IPS DF 6.9 (cell line): ENCODE measurements around the gene NUBP2.

Source experiments
- DNase-seq: peaks from one replicate; pipeline ENCODE4 v3.0.0-alpha.2; 2013; ENCODE audit warnings: low read depth, low spot score
- H3K27ac ChIP-seq: one replicate; pipeline ENCODE4 v1.5.1; 2013; ENCODE audit warnings: low read length, control low read depth
- H3K27me3 ChIP-seq: 2 replicates; pipeline ENCODE4 v1.6.1; 2013; ENCODE audit warnings: mild to moderate bottlenecking, low read length; ENCODE audit not compliant: control insufficient read depth, insufficient read depth
- H3K36me3 ChIP-seq: 2 replicates; pipeline ENCODE4 v1.6.1; 2013; ENCODE audit warnings: low read length; ENCODE audit not compliant: control insufficient read depth, insufficient read depth
- H3K4me1 ChIP-seq: 2 replicates; pipeline ENCODE4 v1.6.1; 2013; ENCODE audit warnings: low read length; ENCODE audit not compliant: control insufficient read depth, insufficient read depth
- H3K4me3 ChIP-seq: 2 replicates; pipeline ENCODE4 v1.5.1; 2013; ENCODE audit warnings: mild to moderate bottlenecking, low read length
- H3K9me3 ChIP-seq: 2 replicates; pipeline ENCODE4 v1.6.1; 2013; ENCODE audit warnings: low read length, inconsistent platforms; ENCODE audit not compliant: control insufficient read depth, insufficient read depth
- WGBS: extraction: QIAGEN DNeasy Blood & Tissue Kit; methylation state at CpG from one replicate; pipeline ENCODE4 v1.1.7; 2013; ENCODE audit warnings: mixed read lengths, missing lambda C conversion rate; ENCODE audit not compliant: insufficient read length, insufficient coverage; 5-methylcytosine and 5-hydroxymethylcytosine counted together

The NUBP2 gene

GRCh38 chr16:1782408-1783264 lies at the start of gene NUBP2, which contains the start of gene SPSB3:
Gene NUBP2, plus strand, starts transcription at chr16:1782960. Its CDS starts 61 bp downstream, at chr16:1783021.
Gene SPSB3, minus strand, starts transcription at chr16:1782571. Its CDS starts 1,088 bp downstream, at chr16:1781483.
- H3K4me3 ChIP-seq, result peak within 1 kb of the TSS; percentile 92

GRCh38 chr16:1734123-1734522 lies 48.6 kb upstream of the NUBP2 start:
- Histone ChIP-seq H3K4me1 (no peaks in the 10 kb centered on the region), H3K27ac (no peak overlapping the region), H3K36me3 (peaks cover 13% of the 10 kb centered on the region; the same call in 1 of the 2 replicates), H3K4me3 (no peak overlapping the region), H3K9me3 (no peaks in the 10 kb centered on the region), H3K27me3 (no peaks in the 10 kb centered on the region)
- no CpG with 5 or more reads among the region's 22 CpGs for WGBS
- DNase-seq, result no peak

More at GRCh38 chr16:1782408-1783264, at the start of gene NUBP2, which contains the start of gene SPSB3:
- Histone ChIP-seq H3K4me1 (no peaks in the 10 kb centered on the region), H3K9me3 (no peaks in the 10 kb centered on the region), H3K27ac (no peak within 1 kb of the TSS), H3K36me3 (peaks cover 22% of the 10 kb centered on the region), H3K27me3 (no peaks in the 10 kb centered on the region)
- WGBS, result no CpG with 5 or more reads among the region's 102 CpGs
- DNase-seq, result peak; percentile 100

GRCh38 chr16:1734816-1735215 lies 47.9 kb upstream of the NUBP2 start:
- Histone ChIP-seq H3K4me3 (no peak overlapping the region), H3K27me3 (no peaks in the 10 kb centered on the region), H3K36me3 (peaks cover 9% of the 10 kb centered on the region; the same call in 1 of the 2 replicates), H3K9me3 (no peaks in the 10 kb centered on the region), H3K27ac (no peak overlapping the region), H3K4me1 (no peaks in the 10 kb centered on the region)
- no CpG with 5 or more reads among the region's 22 CpGs for WGBS
- no peak for DNase-seq

GRCh38 chr16:1740234-1740633 lies 42.5 kb upstream of the NUBP2 start:
- Histone ChIP-seq H3K36me3 (peaks cover 3% of the 10 kb centered on the region; the same call in 1 of the 2 replicates), H3K4me1 (no peaks in the 10 kb centered on the region), H3K27ac (no peak overlapping the region), H3K9me3 (no peaks in the 10 kb centered on the region), H3K27me3 (no peaks in the 10 kb centered on the region), H3K4me3 (no peak overlapping the region)
- no peak for DNase-seq
- WGBS, result no CpG with 5 or more reads among the region's 33 CpGs

- WGBS, result no CpG with 5 or more reads among the region's 30 CpGs
Measured at GRCh38 chr16:1740781-1741490, 41.8 kb upstream of the NUBP2 start.

GRCh38 chr16:1741553-1742165 lies 41.1 kb upstream of the NUBP2 start:
- H3K4me1 ChIP-seq, result no peaks in the 10 kb centered on the region
- no peak overlapping the region for H3K4me3 ChIP-seq
- no CpG with 5 or more reads among the region's 19 CpGs for WGBS
- no peak overlapping the region for H3K27ac ChIP-seq
- no peaks in the 10 kb centered on the region for H3K27me3 ChIP-seq
- H3K9me3 ChIP-seq, result no peaks in the 10 kb centered on the region
- peaks cover 4% of the 10 kb centered on the region; the same call in 1 of the 2 replicates for H3K36me3 ChIP-seq
- no peak for DNase-seq

More at GRCh38 chr16:1740781-1741490, 41.8 kb upstream of the NUBP2 start:
- peaks cover 4% of the 10 kb centered on the region; the same call in 1 of the 2 replicates for H3K36me3 ChIP-seq
- no peaks in the 10 kb centered on the region for H3K4me1 ChIP-seq
- H3K9me3 ChIP-seq, result no peaks in the 10 kb centered on the region
- DNase-seq, result no peak
- H3K27me3 ChIP-seq, result no peaks in the 10 kb centered on the region
- no peak overlapping the region for H3K4me3 ChIP-seq
- H3K27ac ChIP-seq, result no peak overlapping the region

- Histone ChIP-seq H3K27ac (no peak overlapping the region), H3K4me1 (no peaks in the 10 kb centered on the region), H3K9me3 (no peaks in the 10 kb centered on the region), H3K36me3 (peaks cover 10% of the 10 kb centered on the region), H3K4me3 (no peak overlapping the region), H3K27me3 (no peaks in the 10 kb centered on the region)
- DNase-seq, result no peak
- WGBS, result no CpG with 5 or more reads among the region's 32 CpGs
Measured at GRCh38 chr16:1743376-1744337, 39.1 kb upstream of the NUBP2 start.

GRCh38 chr16:1744338-1744840 lies 38.4 kb upstream of the NUBP2 start:
- H3K27me3 ChIP-seq, result no peaks in the 10 kb centered on the region
- no peak for DNase-seq
- H3K4me1 ChIP-seq, result no peaks in the 10 kb centered on the region
- no peaks in the 10 kb centered on the region for H3K9me3 ChIP-seq
- peaks cover 10% of the 10 kb centered on the region for H3K36me3 ChIP-seq
- no peak overlapping the region for H3K4me3 ChIP-seq
- no CpG with 5 or more reads among the region's 24 CpGs for WGBS
- no peak overlapping the region for H3K27ac ChIP-seq

GRCh38 chr16:1745181-1745899 lies 37.4 kb upstream of the NUBP2 start:
- Histone ChIP-seq H3K4me3 (no peak overlapping the region), H3K4me1 (no peaks in the 10 kb centered on the region), H3K27ac (no peak overlapping the region), H3K36me3 (peaks cover 10% of the 10 kb centered on the region), H3K27me3 (no peaks in the 10 kb centered on the region), H3K9me3 (no peaks in the 10 kb centered on the region)
- DNase-seq, result no peak
- WGBS, result no CpG with 5 or more reads among the region's 25 CpGs
